ENCODE results near the gene STPG1. TPM values are rescaled to one million over a fixed set of nuclear protein-coding genes. Genes with fewer than 3 reads are reported as not detected.

Gene STPG1
- total and polyA plus RNA-seq, 5 experiments from 2014 or later, result 4.1 to 6.8 (median 5.9) TPM

DNA sequence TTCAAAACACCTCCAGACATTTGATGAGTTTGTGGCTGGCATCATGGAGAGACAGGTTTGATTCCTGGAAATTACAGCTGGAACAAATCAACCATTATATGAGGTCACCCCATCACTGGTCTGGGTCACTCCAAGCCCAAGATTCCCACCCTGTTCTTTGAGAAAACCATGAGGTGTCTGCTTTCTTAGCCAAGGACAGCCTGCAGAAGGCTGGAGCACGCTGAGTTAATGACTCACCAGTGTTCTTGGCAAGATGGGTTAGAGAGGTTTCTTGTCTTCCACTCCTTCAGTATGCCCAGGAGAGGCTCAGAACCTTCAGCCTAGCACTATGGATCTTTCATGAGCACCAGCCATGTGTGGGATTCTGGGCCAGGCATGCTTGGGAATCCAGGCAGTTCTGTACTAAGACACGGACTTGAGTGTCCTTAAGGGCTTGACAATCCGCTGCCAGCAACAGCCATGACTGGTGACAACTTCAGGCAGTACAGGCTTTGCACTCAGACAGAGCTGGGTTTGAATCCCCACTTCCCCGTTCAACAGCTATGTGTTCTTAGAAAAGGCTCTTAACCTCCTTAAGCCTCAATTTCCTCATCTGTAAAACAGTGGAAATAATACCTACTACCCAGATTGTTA lies 50.5 kb downstream of the STPG1 start:
- peaks cover 0 to 15% (median 9%) of the 10 kb centered on the region in 3 donors for H3K36me3 Mint-ChIP-seq
- no peak overlapping the region for H3K27ac Mint-ChIP-seq
- no peaks in the 10 kb centered on the region for H3K9me3 Mint-ChIP-seq
- H3K4me1 Mint-ChIP-seq, result peaks cover 0 to 2% (median 0%) of the 10 kb centered on the region in 4 donors
- DNase-seq, result no peak
- POLR2A ChIA-PET, result interaction anchor here (0.6 kb wide), 1 partner anchor 28 kb away, joined by 3 read pairs; no protein-coding TSS in a partner anchor
- no peak for ATAC-seq
- no peak overlapping the region for H3K4me3 Mint-ChIP-seq
- no peaks in the 10 kb centered on the region for H3K27me3 Mint-ChIP-seq

DNA sequence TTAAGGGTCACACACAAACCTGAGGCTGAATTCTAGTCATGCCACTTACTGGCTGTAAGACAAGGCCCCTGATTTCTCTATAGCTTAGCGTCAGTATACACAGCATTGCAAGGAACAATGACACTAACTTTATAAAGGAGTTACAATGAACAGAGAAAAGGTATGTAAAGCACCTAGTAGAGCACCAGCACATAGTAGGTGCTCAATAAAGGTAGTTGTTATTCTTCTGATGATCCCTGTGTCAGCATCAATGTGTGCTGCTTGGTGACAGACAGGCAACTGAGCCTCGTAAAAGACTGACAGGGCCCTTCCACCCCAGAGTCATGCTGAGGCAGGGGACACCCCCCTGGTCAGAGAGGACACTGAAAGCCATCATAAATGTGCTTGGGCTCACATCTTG lies 51.2 kb downstream of the STPG1 start:
- peaks cover 0 to 18% (median 14%) of the 10 kb centered on the region in 3 donors for H3K36me3 Mint-ChIP-seq
- H3K27ac Mint-ChIP-seq, result no peak overlapping the region
- DNase-seq, result no peak
- peaks cover 0 to 2% (median 0%) of the 10 kb centered on the region in 4 donors for H3K4me1 Mint-ChIP-seq
- no peak for ATAC-seq
- H3K9me3 Mint-ChIP-seq, result no peaks in the 10 kb centered on the region
- H3K4me3 Mint-ChIP-seq, result no peak overlapping the region
- H3K27me3 Mint-ChIP-seq, result no peaks in the 10 kb centered on the region
- POLR2A ChIA-PET, result no interaction called here

DNA sequence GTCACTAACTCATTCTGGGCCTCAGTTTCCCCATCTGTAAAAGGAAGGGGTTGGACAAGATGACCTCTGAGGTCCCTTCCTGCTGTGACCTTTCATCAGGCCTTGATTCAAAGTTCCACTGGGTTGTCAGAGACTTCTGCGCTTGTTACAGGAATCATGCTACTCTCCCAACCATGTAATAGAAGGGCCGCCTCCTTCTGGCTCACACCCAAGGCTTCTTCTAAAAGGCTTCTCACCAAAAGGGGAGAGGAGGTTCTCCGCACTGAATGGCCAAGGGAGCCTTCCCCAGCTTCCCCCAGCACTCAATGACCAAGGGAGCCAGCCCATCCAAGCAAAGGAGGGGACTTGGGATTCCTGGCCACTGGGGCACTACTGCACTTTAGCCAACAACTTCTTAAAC lies 51.8 kb downstream of the STPG1 start:
- Mint-ChIP-seq H3K4me1 (peaks cover 0 to 2% (median 0%) of the 10 kb centered on the region in 4 donors), H3K27ac (no peak overlapping the region), H3K4me3 (no peak overlapping the region), H3K36me3 (peaks cover 0 to 17% (median 10%) of the 10 kb centered on the region in 3 donors), H3K9me3 (no peaks in the 10 kb centered on the region), H3K27me3 (no peaks in the 10 kb centered on the region)
- POLR2A ChIA-PET, result no interaction called here
- DNase-seq (no peak), ATAC-seq (no peak)

DNA sequence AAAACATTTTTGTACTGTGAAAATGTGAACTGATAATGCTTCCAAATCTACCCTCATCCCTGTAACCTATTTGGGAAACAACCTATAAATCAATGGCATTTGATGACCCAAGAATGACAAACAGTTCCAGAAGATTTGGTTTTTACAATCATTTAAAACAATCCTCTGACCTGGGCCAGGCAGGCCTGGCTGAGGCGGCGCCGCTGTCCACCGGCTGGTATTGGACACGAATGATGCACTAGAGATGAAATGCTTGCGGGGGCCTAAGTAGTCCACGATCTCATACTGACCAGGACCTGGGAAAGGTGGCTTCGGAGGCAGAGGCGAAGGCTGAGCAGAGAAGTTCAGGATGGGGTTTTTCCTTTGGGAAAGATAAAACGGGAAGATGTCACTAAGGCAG lies 52.9 kb downstream of the STPG1 start:
- Mint-ChIP-seq H3K4me3 (no peak overlapping the region), H3K9me3 (no peaks in the 10 kb centered on the region), H3K27ac (no peak overlapping the region), H3K36me3 (peaks cover 0 to 13% (median 9%) of the 10 kb centered on the region in 3 donors), H3K27me3 (no peaks in the 10 kb centered on the region), H3K4me1 (peaks cover 0 to 2% (median 0%) of the 10 kb centered on the region in 4 donors)
- no peak for ATAC-seq
- POLR2A ChIA-PET, result no interaction called here
- no peak for DNase-seq

DNA sequence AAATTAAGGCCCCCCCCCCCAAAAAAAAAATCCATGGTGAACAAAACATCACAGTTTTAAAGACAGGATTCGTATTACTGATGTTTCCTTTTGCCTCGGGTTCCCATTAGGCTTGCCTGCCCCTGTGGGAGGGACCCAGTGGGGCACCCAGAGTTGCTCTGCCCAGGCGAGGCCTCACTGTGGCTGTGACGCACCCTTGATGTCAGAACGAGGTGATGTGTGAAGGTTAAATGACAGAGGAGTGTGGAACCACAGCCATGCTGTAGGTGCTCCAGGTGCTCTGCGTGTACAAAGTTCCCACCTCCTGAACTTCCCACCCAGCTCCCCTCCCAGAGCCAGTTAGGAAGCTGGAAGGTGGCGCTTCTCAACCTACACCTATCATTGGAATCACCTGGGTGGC lies 56.5 kb downstream of the STPG1 start:
- Mint-ChIP-seq H3K4me3 (no peak overlapping the region), H3K9me3 (no peaks in the 10 kb centered on the region), H3K27ac (peak overlapping the region in 1 of 10 donors; percentile 31), H3K36me3 (peaks cover 0 to 13% (median 8%) of the 10 kb centered on the region in 3 donors), H3K27me3 (no peaks in the 10 kb centered on the region), H3K4me1 (peaks cover 0 to 2% (median 0%) of the 10 kb centered on the region in 4 donors)
- ATAC-seq (no peak), DNase-seq (no peak)
- POLR2A ChIA-PET, result interaction anchor here (0.7 kb wide), 1 partner anchor 274 kb away, joined by 5 read pairs; no protein-coding TSS in a partner anchor

DNA sequence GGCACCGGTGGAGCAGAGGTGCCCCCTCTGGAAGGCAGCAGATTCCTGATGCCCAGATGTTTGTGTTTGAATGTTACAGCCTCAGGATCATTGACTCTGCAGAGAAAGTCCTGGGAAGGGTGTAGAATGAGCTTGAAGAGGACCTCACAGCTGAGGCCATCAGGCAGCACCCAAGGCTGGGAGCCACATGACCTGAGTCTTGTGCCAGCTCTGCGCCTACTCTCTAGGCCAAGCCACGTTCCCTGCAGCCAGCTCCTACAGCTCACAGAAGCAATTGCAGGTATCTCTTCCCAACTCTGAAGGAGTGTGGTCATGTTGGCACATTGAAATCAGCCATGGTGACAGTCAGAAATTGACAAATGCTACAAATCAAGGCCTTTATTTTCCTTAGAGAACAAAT lies 58.1 kb downstream of the STPG1 start:
- Mint-ChIP-seq H3K4me1 (peaks cover 0 to 3% (median 2%) of the 10 kb centered on the region in 4 donors), H3K27me3 (no peaks in the 10 kb centered on the region), H3K9me3 (no peaks in the 10 kb centered on the region), H3K4me3 (no peak overlapping the region), H3K36me3 (peaks cover 0 to 13% (median 8%) of the 10 kb centered on the region in 3 donors), H3K27ac (no peak overlapping the region)
- no peak for ATAC-seq
- POLR2A ChIA-PET, result no interaction called here
- DNase-seq, result no peak

DNA sequence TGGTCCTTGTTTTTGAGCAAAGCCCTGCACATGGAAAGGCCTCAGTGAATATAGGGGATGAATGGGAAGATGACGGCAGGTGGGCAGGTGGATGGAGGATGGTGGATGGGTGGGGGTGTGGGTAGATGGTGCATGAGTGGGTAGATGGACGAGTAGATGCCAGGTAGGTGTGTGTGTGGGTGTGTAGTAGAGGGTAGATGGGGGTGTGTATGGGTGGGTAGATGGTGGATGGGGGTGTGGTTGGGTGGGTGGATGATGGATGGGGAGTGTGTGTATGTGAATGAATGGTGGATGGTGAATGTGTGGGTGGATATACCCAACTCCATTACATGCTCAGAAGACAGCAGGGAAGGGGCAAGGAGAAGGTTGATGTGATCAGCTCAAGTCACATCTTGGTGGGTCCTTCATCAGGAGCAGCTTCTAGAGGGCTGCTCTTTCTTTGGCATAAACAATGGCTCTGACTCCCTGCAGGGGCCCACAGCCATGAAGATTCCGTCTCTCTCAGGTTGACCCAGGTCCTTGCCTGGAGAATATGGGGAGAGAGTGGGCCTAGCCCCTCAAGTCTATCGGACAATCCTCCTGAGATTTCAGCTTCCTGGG lies 60.2 kb downstream of the STPG1 start:
- H3K27ac Mint-ChIP-seq, result no peak overlapping the region
- POLR2A ChIA-PET, result no interaction called here
- H3K4me1 Mint-ChIP-seq, result peaks cover 0 to 4% (median 2%) of the 10 kb centered on the region in 4 donors
- H3K9me3 Mint-ChIP-seq, result no peaks in the 10 kb centered on the region
- H3K27me3 Mint-ChIP-seq, result no peaks in the 10 kb centered on the region
- no peak overlapping the region for H3K4me3 Mint-ChIP-seq
- DNase-seq (no peak), ATAC-seq (no peak)
- peaks cover 0 to 10% (median 5%) of the 10 kb centered on the region in 3 donors for H3K36me3 Mint-ChIP-seq

DNA sequence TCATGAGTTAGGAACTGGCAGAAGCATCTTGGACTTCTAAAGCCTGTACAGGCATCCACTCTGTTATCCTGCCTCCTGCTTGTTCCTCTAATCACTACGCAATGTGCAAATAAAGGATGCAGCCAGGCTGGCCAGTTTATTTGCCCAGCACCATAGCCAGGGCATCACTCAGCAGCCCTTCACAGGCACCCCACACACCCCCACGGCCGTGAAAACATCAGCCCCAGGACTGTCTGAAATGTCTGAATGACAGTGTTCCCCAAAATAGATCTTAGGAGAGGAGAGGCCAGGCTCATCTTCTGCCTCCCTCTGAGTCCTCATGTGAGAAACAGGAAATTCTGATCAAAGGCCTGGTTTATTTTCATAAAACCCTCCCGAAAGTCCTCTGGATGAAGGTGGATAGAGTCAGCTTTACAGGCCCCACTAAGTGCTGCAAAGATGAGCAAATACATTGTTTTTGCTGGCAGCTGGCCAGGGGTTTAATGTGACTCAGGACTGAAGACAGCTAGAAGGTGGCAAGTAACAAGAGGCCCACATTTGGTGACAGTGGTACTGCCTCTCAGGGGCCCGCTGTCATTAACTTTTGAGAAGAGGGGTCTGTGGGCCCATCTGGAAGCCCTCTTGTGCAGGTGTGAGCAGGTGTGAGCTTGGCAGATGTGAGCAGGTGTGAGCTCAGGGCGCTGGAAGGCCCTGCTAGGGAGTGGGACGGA lies 61.5 kb downstream of the STPG1 start:
- peaks cover 0 to 4% (median 0%) of the 10 kb centered on the region in 3 donors for H3K36me3 Mint-ChIP-seq
- no peaks in the 10 kb centered on the region for H3K9me3 Mint-ChIP-seq
- H3K4me3 Mint-ChIP-seq, result no peak overlapping the region
- peaks cover 0 to 4% (median 2%) of the 10 kb centered on the region in 4 donors for H3K4me1 Mint-ChIP-seq
- POLR2A ChIA-PET, result no interaction called here
- ATAC-seq, result no peak
- H3K27ac Mint-ChIP-seq, result peak overlapping the region in 1 of 10 donors; percentile 73
- no peak for DNase-seq
- peaks cover 0 to 11% (median 0%) of the 10 kb centered on the region in 5 donors for H3K27me3 Mint-ChIP-seq

DNA sequence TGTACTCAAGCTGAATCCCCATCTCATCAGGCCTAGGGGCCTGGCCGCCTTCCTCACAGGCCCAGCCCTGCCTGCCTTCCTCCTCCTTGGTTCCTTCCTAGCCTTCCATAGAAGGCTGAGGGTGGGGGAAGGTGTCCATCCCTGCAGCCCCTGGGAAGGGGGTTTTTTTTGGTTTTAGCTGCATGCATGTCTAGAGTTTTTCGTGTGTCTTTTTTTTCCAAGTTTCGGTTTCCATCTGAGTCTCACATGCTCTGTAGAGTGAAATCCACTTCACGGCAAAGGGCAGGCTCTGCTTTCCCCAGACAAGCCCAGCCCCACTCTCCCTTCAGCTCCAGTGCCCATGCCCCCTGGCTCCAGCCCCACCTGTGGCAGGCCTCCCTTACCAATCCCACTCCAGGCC lies 62.3 kb downstream of the STPG1 start:
- no peak overlapping the region for H3K27ac Mint-ChIP-seq
- DNase-seq (peak in 1 of 10 donors; percentile 22), ATAC-seq (no peak)
- peak overlapping the region in 1 of 10 donors; percentile 14 for H3K4me3 Mint-ChIP-seq
- H3K9me3 Mint-ChIP-seq, result no peaks in the 10 kb centered on the region
- POLR2A ChIA-PET, result no interaction called here
- peaks cover 0 to 4% (median 2%) of the 10 kb centered on the region in 4 donors for H3K4me1 Mint-ChIP-seq
- no peaks in the 10 kb centered on the region for H3K36me3 Mint-ChIP-seq
- peaks cover 0 to 11% (median 0%) of the 10 kb centered on the region in 5 donors for H3K27me3 Mint-ChIP-seq

DNA sequence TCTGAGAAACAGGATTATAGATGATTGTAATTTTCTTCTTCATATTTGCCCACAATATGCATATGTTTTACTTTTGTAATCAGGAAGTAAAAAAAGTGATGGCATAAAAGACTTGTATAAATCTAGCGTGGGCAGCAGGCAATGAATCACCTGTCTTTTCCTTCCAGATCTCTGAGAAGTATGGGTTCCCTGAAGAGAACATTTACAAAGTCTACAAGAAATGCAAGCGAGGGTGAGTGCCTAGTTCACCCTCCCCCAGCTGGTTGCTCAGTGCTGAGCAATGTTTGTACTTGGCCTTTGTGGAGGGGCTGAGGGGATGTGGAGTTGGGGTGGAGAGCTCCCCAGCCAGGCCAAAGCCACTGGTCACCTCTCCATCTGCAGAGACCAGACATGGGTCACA lies 63.7 kb downstream of the STPG1 start:
- H3K4me3 Mint-ChIP-seq, result no peak overlapping the region
- no peaks in the 10 kb centered on the region for H3K36me3 Mint-ChIP-seq
- H3K4me1 Mint-ChIP-seq, result peaks cover 0 to 4% (median 2%) of the 10 kb centered on the region in 4 donors
- peaks cover 0 to 11% (median 4%) of the 10 kb centered on the region in 5 donors for H3K27me3 Mint-ChIP-seq
- POLR2A ChIA-PET, result no interaction called here
- H3K9me3 Mint-ChIP-seq, result no peaks in the 10 kb centered on the region
- no peak for ATAC-seq
- H3K27ac Mint-ChIP-seq, result peak overlapping the region in 2 of 10 donors; percentile 4 to 12
- DNase-seq, result no peak

DNA sequence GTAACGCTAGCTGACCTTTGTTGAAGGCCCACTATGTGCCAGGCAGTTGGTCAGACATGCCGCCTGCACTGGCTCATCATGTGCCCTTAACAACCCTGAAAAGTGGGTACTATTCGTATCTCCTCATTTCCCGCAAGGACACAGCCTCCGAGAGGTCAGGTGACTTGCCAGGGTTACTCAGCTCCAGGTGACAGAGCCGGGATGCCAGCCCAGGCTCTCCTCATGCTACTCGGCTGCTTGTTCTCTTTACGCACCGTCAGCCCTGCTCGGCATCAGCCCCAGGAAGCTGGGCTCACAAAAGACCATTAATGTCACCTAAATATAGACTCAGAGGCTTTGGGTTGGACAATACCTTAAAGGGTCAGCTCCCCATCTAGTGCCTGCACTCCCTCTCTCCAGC lies 65.4 kb downstream of the STPG1 start:
- no peaks in the 10 kb centered on the region for H3K36me3 Mint-ChIP-seq
- DNase-seq, result no peak
- H3K27ac Mint-ChIP-seq, result no peak overlapping the region
- POLR2A ChIA-PET, result no interaction called here
- no peak for ATAC-seq
- H3K4me1 Mint-ChIP-seq, result peaks cover 0 to 4% (median under 1%) of the 10 kb centered on the region in 4 donors
- H3K27me3 Mint-ChIP-seq, result peaks cover 0 to 11% (median 4%) of the 10 kb centered on the region in 5 donors
- H3K4me3 Mint-ChIP-seq, result no peak overlapping the region
- no peaks in the 10 kb centered on the region for H3K9me3 Mint-ChIP-seq

DNA sequence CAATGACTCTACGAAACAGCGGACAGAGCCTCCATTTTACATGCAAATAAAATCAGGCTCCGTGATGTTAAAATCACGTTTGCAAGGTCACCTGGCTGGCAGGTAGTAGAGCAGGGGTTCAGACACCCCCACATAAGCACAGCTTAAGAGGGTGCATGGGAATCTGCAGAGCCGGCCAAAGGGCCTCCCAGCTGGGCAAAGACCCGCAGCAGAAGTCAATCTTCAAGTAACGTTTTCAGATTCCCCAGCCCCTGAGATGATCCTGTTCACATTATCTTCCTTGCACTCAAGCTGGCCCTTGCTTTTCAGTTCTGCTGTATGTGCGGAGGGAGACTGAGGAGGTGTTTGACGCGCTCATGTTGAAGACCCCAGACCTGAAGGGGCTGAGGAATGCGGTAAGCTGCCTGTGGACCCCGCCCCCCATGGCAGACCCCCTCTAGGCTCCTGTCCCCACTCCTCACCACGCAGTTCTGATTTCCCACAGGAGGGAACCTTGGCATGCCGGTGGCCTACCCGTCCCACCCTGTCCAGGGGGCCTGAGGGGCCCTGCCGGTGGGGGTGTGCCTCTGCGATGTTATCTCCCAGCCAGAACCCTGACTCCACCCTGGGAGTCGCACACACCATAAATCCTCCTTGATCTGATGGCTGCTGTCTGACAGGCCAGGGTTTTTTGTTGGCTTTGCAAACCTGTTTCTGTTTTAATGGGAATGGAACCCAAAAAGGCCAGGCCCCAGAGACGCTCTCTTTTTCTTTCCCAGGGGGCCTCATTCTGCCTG lies 66.2 kb downstream of the STPG1 start:
- ATAC-seq, result no peak
- Mint-ChIP-seq H3K27ac (no peak overlapping the region), H3K36me3 (no peaks in the 10 kb centered on the region), H3K4me1 (peaks cover 0 to 4% (median under 1%) of the 10 kb centered on the region in 4 donors), H3K4me3 (no peak overlapping the region), H3K27me3 (peaks cover 0 to 11% (median 4%) of the 10 kb centered on the region in 5 donors), H3K9me3 (no peaks in the 10 kb centered on the region)
- POLR2A ChIA-PET, result no interaction called here
- no peak for DNase-seq
